GM18502 (cell line): ENCODE data around the gene CLEC1A.

Source experiments
- ATAC-seq: cut with Tn5 transposase; IDR thresholded peaks from one replicate; pipeline ENCODE4 v1.9.1; 2021; ENCODE audit warnings: mild to moderate bottlenecking; ENCODE audit not compliant: unreplicated experiment, poor library complexity

The CLEC1A gene, protein sequence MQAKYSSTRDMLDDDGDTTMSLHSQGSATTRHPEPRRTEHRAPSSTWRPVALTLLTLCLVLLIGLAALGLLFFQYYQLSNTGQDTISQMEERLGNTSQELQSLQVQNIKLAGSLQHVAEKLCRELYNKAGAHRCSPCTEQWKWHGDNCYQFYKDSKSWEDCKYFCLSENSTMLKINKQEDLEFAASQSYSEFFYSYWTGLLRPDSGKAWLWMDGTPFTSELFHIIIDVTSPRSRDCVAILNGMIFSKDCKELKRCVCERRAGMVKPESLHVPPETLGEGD

DNA sequence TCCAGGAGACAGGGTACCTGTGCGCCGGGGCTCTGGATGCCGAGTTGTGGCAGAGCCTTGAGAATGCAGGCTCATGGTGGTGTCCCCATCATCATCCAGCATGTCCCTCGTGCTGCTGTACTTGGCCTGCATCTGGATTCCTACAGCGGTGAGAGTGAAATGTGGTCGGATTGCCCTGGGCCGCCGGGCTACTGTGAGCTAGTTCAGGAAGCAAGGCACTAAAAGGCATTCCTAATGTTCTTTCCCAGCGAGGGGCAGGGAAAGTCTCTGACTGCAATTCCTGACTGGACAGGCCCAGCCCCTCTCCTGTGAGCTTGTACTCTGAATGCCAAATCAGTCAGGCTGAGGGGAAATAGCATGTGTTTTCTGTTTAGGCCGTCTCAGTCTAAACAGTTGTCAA lies at the start of gene CLEC1A:
CLEC1A (minus strand) TSS at position 195 of the 400 bp plus-strand sequence; CDS start at position 132, 63 bp downstream.
- ATAC-seq = no peak

DNA sequence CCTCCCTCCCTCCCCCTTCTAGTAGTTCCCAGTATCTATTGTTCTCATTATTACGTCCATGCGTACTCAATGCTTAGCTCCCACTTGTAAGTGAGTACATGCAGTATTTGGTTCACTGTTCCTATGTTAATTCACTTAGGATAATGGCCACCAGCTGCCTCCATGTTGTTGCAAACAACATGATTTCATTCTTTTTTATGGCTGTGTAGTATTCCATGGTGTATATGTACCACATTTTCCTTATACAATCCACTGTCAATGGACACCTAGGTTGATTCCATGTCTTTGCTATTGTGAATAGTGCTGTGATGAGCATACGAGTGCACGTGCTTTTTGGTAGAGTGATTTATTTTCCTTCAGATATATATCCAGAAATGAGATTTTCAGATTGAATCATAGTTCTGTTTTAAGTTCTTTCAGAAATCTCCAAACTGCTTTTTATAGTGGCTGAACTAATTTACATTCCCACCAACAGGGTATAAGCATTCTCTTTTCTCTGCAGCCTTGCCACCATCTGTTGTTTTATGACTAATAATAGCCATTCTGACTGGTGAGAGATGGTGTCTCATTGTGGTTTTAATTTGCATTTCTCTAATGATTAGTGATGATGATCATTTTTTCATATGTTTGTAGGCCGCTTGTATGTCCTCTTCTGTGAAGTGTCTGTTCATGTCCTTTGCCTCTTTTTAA lies 49.1 kb upstream of the CLEC1A start:
- peak; percentile 82 for ATAC-seq

DNA sequence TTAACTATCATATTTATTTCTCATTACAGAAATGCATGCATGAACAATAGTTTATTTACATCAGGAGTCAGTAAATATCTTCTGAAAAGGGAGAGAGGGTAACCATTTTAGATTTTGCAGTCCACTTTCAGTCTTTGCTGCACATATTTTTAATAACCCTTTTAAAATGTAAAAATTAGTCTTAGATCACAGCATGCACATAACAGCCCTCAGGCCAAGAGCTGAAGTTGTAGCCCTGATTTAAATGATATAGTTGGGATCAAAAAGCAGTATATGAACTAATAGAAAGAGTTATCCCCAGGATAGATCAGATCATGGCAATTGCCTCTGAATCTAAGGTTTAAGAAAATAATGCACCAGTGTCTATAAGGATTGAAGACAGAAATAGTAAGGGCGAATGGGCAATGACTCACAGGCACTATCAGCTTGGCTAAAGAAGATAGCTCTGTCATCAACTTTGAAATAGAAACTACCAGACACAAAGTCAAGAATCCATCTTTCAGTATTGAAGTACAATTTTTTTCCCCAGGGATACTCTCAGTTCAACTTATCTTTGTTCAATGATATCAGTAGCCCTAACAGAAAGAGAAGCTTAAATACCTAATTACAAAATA lies 44.3 kb upstream of the CLEC1A start:
- ATAC-seq = no peak

DNA sequence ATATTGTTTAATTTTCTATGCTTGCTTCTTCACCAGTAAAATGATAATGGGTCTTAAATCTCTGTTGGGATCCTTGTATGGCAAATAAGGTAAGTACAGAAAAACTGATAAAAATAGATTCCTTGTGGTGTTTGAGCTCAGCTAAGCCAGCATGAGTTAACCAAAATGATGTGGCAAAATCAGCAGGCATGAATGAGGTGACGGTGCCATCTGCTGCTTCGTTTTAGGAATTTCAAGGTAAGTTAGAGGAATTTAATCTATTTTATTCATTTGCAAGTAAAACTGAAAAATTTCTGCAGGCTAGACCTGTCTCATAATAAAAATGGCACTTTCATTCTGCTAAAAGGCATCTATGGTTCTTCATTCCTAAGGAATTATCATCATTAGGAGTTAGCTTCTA lies 41.2 kb upstream of the CLEC1A start:
- ATAC-seq = no peak

DNA sequence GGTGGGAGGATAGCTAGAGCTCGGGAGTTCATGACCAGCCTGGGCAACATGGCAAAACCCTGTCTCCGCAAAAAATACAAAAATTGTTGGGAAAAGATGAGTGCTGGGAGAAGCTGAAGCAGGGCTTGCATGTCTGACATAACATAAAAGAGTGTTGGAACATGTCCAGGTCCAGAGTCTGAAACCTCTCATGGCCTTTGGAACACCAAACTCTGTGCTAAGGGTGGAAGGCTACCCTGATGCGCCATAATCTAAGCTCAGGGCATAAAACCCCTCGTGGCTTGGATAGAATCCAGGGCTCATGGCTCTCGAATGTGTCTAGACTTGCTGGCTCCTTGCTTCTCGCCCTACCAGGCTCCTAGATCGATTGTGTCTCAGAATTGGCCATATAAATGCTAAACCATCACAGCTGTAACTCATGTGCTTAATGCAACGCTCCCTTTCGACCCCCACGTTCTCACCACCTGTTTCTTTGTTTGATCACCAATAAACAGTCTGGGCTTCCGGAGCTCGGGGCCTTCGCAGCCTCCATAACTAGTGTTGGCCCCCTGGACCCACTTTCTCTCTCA lies 37.9 kb upstream of the CLEC1A start:
- ATAC-seq = no peak

DNA sequence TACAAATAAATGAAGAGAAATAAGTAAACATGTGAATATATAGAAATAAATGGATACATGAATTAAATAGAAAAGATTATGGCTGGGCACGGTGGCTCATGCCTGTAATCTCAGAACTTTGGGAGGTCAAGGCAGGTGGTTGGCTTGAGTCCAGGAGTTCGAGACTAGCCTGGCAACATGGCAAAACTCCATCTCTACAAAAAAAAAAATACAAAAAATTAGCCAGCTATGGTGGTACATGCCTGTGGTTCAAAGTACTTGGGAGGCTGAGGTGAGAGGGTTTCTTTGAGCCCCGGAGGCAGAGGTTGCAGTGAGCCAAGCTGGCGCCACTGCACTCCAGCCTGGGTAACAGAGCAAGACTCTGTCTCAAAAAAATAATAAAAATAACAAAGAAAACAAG lies 36.3 kb upstream of the CLEC1A start:
- ATAC-seq = no peak

DNA sequence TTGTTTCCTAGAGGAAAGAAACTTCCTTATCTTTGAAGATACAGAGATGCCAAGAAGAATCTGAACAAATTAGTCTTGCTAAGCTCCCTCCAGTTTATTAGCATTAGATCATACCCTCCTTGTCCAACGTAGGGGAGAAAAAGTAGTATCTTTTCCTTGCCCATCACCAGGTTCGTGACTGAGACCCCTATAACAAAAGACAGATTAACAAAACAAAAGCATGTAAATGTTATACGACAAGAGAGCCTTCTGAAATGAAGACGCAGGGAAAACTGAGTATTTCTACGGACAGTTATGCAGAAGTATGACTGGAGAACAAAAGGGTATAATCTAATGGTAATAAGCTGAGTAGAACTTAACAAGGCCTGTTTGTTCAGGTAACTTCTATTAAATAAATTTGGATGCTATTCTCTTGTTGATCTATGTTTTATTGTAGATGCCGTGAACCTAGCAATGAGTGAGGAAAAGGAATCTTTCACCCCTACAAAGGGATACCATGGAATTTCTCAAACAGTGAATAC lies 34.1 kb upstream of the CLEC1A start:
- no peak for ATAC-seq

DNA sequence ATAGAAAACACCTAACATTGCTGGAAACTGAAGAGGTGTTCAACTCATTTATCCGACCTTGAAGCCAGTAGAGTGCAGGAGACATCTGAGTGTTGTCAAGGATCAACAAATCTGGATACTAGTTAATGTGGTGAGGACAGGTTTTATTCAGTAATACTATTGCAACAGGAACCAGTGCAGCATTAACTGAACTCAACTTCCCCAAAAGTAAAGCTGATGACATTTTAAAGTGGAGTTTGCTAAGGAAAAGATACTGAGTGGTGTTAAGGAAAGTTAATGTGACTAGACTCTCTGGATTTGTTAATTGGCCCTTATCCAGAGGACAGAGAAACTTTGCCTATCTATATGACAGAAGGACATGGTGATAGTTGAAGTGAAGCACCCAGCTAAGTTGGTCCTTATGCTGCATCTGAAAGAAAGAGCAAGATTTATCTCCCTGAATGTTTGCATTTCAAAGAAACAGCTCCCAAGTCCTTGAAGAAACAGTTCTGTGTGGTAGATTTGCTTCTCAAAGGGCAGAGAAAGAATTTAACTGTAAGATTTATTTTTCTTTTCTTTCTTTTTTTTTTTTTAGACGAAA lies 32.4 kb upstream of the CLEC1A start:
- ATAC-seq = no peak

DNA sequence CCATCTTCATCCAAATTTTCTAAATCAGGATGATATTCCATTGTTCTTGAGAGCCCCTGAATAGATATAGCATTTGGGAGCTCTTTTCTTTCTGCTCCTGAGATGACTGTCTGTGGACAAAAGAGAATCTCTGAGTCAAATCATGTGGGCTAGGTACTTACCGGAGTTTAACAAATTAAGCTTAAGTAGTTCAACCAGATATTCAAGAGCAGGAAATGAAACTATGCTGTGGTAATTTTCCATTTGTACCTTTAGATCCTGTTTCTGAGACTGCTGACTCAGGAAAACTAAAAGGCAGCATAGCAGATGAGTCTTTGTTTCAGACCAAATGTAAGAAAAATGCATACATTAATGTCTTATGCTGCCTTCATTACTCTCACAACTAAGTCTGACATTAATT lies 31.3 kb upstream of the CLEC1A start, which contains the start of gene CLEC7A:
CLEC7A (minus strand) TSS at position 158 of the 400 bp plus-strand sequence; CDS start at position 41, 117 bp downstream.
- ATAC-seq = peak; percentile 96

DNA sequence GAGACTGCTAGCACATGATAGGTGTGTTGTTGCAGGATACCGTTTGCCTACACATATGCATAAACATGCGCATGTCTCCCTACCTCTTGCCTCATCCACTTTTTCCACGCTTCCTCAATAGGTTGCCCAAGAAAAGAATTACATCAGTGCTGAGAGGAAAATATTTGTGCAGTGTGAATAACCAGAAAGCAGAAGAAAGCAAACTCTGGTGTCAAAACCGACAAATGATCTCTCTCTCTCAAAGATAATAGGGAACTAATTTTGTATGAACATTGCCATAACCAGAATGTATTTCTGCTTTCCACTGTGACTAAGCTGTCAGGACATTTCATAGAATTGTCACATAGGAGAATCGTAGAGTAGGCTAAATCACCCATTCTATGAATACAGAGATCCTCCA lies 29.9 kb upstream of the CLEC1A start:
- ATAC-seq = no peak

DNA sequence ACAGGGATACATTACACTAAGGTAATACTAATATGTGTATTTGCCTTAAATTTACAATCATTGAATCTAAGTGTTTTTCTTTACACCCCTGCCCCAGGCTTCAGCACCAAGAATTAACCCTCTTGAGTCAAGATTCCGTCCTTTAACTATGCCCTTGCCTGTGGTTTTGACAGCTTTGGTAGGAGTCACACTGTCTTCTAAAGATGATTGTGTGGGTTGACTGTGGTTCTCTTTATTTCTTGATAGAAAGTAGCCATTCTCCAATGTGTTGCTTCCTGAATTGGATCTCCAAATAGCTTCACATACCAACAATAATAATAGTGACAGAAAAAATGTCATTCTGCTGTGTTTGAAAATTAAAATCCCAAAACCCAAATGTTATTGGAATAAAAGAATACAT lies 27.6 kb upstream of the CLEC1A start:
- no peak for ATAC-seq

DNA sequence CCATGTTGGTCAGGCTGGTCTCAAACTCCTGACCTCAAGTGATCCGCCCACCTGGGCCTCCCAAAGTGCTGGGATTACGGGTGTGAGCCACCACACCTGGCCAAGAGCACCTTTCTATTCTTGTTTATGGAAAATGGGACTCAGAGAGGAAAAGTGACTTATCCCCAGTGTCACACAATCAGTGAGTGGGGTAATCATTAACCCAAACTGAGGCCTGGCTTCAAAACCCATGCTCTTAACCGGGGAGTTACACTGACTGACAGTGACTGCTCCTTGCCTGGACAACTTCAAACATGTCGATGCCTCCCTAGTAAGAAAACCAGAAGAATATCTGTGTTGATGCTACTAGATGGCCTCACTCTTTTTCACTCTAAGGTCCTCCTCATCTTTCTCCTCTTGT lies 23.9 kb upstream of the CLEC1A start:
- ATAC-seq = no peak

DNA sequence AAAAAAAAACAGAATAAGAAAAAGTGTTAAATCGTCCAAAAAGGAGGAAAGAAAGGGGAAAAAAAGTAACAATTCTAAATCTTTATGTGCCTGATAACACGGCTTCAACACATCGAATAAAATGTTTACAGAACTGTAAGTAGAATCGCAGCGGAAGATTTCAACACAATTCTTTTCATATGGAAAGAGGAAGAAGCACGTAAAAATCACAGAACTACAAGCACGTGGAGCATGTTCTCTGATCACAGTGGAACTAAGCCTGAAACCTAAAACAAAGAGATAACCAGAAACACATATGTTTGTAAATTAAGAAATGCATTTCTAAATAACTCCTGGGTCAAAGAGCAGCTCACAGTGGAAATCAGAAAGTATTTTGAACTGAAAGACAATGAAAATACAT lies 22.5 kb upstream of the CLEC1A start:
- no peak for ATAC-seq

DNA sequence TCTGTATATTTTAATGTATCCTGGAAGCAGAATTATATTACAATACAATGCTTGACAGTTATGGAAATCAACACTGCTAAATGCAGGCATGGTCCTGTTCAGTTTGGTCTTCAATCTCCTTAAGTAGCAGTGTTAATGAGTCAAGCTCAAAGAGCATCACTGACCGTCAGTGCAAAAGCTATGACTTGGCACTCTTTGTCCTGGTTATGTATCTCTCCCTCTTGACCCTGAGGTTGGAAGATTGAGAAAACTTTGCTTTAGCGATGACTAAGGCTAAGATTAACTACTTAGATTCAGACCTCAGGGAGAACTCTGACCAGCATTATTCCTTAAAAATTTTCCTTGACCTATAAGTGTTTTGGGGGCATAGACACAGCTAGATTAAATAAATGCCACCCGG lies 20.3 kb upstream of the CLEC1A start:
- ATAC-seq = no peak

DNA sequence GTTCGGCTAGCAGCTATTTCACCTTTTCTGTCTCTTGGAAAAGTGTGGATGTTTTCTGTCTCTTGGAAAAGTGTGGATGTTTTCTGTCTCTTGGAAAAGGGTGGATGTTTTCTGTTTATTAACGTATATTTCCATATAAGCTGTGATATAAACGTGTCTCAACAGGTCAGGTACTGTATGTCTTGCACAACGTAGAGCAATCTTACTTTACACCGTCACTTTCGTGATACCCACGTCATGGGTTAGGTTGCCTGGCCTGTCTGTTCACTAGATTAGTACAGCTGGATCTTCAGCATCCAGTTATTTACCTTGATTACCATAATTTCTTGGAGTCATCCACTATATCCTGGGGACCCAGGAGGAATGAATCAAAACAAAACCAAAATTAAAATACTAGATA lies 17.1 kb upstream of the CLEC1A start:
- no peak for ATAC-seq

DNA sequence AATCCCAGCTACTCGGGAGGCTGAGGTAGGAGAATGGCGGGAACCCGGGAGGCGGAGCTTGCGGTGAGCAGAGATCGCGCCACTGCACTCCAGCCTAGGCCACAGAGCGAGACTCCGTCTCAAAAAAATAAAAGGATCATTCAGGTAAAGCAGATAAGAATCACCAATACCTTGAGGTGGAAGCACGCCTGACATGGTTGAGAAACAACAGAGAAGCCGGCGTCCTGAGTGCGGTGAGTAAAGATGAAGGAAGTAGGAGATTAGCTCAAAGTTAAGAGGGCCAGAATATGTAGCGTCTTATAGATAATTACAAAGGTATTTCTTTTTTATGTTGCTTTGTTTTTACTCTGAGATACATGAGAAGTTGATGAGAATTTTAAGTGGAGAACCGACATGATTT lies 16.5 kb upstream of the CLEC1A start:
- no peak for ATAC-seq

DNA sequence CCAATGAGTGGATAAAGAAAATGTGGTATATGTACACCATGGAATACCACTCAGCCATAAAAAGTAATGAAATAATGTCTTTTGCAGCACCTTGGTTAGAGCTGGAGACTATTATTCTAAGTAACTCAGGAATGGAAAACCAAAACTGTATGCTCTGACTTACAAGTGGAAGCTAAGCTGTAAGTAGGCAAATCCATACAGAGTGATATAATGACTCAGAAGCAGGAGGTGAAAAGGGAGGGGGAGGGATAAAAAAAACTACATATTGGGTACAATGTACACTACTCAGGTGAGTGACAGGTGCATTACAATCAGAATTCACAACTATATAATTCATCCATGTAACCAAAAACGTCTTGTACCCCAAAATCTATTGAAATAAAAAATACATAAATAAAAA lies 15.1 kb upstream of the CLEC1A start:
- ATAC-seq = no peak

DNA sequence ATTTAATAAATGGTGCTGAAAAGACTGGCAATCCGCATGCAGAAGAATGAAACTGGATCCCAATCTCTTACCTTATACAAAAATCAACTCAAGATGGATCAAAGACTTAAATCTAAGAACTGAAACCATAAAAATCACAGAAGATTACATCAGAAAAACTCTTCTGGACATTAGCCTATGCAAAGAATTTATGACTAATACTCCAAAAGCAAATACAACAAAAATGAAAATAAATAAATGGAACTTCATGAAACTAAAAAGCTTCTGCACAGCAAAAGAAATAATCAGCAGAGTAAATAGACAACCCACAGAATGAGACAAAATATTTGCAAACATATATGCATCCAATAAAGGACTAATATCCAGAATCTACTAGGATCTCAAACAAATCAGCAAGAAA lies 14.3 kb upstream of the CLEC1A start:
- no peak for ATAC-seq

DNA sequence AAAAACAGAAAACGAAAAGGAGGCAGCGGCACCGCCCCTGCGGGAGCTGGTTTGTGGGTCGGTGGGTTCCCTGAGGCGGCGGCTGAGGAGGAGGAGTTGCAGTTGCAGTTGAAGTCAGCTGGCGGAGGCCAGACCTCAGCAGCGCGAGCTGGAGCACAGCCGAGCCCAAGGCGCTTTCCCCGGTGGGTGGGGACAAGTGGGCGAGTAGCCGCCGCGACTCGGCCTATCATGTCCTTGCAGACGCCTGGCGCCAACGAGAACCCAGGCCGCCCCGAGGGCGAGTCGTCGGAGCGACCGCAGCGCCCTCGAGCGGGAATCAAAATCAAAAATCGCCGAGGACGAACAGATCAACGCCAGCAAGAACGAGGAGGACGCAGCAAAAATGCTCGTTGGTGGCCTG lies 12.7 kb upstream of the CLEC1A start:
- no peak for ATAC-seq

DNA sequence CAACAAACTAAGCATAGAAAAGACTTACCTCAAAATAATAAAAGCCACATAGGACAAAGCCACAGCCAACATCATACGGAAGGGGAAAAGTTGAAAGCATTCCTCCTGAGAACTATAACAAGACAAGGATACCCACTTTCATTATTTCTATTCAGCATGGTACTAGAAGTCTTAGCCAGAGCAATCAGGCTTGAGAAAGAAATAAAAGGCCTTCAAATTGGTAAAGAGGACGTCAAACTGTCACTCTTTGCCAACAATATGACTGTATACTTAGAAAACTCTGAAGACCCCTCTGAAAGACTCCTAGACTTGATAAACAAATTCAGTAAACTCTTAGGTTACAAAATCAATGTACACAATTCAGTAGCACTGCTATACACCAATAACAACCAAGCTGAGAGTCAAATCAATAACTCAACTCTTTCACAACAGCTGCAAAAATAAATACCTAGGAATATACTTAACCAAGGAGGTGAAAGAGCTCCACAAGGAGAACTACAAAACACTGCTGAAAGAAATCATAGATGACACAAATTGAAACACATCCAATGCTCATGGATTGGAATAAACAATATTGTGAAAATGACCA lies 11.6 kb upstream of the CLEC1A start:
- no peak for ATAC-seq
